T-helper 17 cell (primary cell): ENCODE results near the gene EEF2K. TPM values are rescaled to one million over a fixed set of nuclear protein-coding genes. Genes with fewer than 3 reads are reported as not detected.

ENCODE experiments used
- ATAC-seq: fragments of 150-1000 bp; cut with Tn5 transposase; 2 replicates; pipeline ENCODE4 v1.10.0; 2021; ENCODE audit warnings: mild to moderate bottlenecking, moderate library complexity
- DNase-seq, 3 donors: peaks; one replicate each; pipeline versions ENCODE4 v3.0.0 to v3.0.0-alpha.2; 2020 to 2021
- H3K9me3 ChIP-seq: one replicate; pipeline ENCODE4 v1.7.0; 2013; ENCODE audit warnings: low read length, mild to moderate bottlenecking; ENCODE audit not compliant: control insufficient read depth, poor library complexity, severe bottlenecking
- H3K27ac Mint-ChIP-seq: one replicate; pipeline ENCODE4 v1.8.0; 2022; ENCODE audit warnings: mild to moderate bottlenecking, moderate library complexity, mixed read lengths
- H3K27me3 Mint-ChIP-seq: one replicate; pipeline ENCODE4 v1.8.0; 2022; ENCODE audit warnings: mixed read lengths
- H3K36me3 Mint-ChIP-seq: one replicate; pipeline ENCODE4 v1.8.0; 2022; ENCODE audit warnings: low read depth, mixed read lengths
- H3K4me1 Mint-ChIP-seq: one replicate; pipeline ENCODE4 v1.8.0; 2022; ENCODE audit warnings: mild to moderate bottlenecking, mixed read lengths
- H3K4me3 Mint-ChIP-seq: one replicate; pipeline ENCODE4 v1.8.0; 2022; ENCODE audit warnings: mild to moderate bottlenecking, moderate library complexity, mixed read lengths
- total RNA-seq, 4 donors: library from RNA in 2 of 4; stranded (reverse) in 2 of 4; gene quantifications; one replicate each; pipeline ENCODE4 v1.2.3 and lab custom pipeline; 2022 to 2026

Gene EEF2K
- total RNA-seq, 2 donors from 2014 or later = 14.4 to 14.7 TPM

GRCh38 chr16:22316411-22316811 lies 110.3 kb downstream of the EEF2K start:
- Mint-ChIP-seq H3K4me1 (peaks cover 14% of the 10 kb centered on the region), H3K36me3 (peaks cover 8% of the 10 kb centered on the region), H3K27ac (no peak overlapping the region), H3K27me3 (no peaks in the 10 kb centered on the region), H3K4me3 (peak overlapping the region; percentile 49)
- ATAC-seq (no peak), DNase-seq (no peak)
- no peaks in the 10 kb centered on the region for H3K9me3 ChIP-seq

DNA sequence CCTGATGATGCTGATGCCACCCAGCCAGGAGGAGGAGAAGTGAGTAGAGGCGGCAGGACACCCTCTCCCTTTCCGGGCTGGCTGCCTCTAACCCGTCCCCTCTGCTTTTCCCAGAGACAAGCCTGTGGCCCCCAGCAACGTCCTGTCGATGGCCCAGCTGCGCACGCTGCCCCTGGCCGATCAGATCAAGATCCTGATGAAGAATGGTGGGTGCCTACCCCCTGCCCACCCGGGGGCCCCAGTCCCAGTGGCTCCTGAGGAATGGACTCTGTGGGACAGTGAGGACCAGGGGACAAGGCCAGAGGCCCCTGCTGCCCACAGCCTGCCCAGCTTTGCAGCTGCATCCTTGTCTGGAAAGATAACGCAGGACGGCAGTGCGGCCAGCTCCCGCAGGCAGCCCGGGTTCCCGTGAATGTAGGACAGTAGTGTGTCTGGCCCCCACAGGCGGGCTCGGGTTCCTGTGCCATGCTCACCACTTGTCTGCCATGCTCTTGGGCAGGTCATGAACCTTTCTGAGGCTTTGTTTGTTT lies 111.0 kb downstream of the EEF2K start:
- Mint-ChIP-seq H3K27ac (peak overlapping the region; percentile 45), H3K36me3 (peaks cover 5% of the 10 kb centered on the region), H3K4me1 (peaks cover 11% of the 10 kb centered on the region), H3K4me3 (peak overlapping the region; percentile 56), H3K27me3 (no peaks in the 10 kb centered on the region)
- no peaks in the 10 kb centered on the region for H3K9me3 ChIP-seq
- DNase-seq = no peak
- ATAC-seq = no peak

DNA sequence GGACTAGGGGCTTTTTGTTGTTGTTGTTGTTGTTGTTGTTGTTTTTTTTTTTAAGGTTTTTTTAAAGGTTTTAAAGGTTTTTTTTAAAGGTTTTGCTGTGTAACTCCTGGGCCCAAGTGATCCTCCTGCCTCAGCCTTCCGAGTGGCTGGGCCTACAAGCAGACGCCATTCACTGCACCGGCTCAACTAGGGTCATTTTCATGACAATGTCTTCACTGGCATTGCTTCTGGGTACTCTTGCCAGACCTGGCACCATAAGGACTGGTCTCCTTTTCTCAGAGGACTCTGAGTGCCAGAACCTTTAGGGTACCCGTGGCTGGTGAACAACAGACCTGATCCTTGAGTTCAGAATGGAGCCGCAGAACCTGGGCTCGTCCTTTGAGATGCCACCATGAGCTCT lies 111.5 kb downstream of the EEF2K start:
- H3K9me3 ChIP-seq = no peaks in the 10 kb centered on the region
- Mint-ChIP-seq H3K4me3 (peak overlapping the region; percentile 56), H3K36me3 (peaks cover 5% of the 10 kb centered on the region), H3K4me1 (peaks cover 14% of the 10 kb centered on the region), H3K27me3 (no peaks in the 10 kb centered on the region), H3K27ac (peak overlapping the region; percentile 45)
- ATAC-seq (no peak), DNase-seq (no peak)

GRCh38 chr16:22318690-22319358 lies 112.7 kb downstream of the EEF2K start:
- H3K4me3 Mint-ChIP-seq = no peak overlapping the region
- ATAC-seq (peak; percentile 35), DNase-seq (peak in 2 of 3 donors; percentile 34 to 64)
- H3K4me1 Mint-ChIP-seq = peaks cover 12% of the 10 kb centered on the region
- H3K27ac Mint-ChIP-seq = peak overlapping the region; percentile 45
- H3K9me3 ChIP-seq = no peaks in the 10 kb centered on the region
- peaks cover 2% of the 10 kb centered on the region for H3K36me3 Mint-ChIP-seq
- H3K27me3 Mint-ChIP-seq = no peaks in the 10 kb centered on the region

DNA sequence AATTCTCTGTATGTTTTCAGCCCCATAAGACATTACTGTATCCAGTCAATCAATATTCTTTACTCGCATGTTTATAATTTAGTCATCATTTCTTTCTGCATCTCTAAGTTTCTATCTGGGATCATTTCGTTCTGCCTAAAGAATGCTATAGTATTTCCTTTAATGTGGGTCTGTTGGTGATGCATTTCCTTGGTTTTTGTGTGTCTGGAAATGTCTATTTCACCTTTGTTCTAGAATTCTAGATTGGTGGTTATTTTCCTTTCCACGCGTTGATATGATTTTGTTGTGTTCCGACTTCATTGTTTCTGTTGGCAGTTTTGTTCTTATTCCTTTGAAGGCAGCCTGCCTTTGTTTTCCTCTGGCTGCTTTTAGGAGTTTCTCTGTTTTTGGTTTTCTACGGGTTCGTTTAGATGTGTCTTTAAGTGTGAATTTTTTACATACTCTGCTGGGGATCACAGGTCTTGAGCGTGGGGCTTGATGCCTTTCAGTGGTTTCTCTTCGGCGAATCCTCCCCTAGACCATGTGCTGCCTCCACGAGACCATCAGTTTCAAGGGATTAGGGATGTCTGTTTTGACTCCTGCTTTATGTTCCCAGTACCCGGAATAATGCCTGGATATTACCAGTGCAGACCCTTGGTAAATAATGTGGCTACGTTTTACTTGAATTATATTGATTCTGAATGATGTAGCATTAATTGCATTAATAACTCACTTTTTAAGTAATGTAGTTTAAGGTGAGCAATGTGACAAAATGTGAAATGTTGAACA lies 114.7 kb downstream of the EEF2K start:
- DNase-seq = no peak
- peak overlapping the region; percentile 86 for H3K27ac Mint-ChIP-seq
- no peaks in the 10 kb centered on the region for H3K9me3 ChIP-seq
- H3K4me3 Mint-ChIP-seq = peak overlapping the region; percentile 49
- no peak for ATAC-seq
- H3K27me3 Mint-ChIP-seq = no peaks in the 10 kb centered on the region
- H3K36me3 Mint-ChIP-seq = peaks cover 2% of the 10 kb centered on the region
- peaks cover 12% of the 10 kb centered on the region for H3K4me1 Mint-ChIP-seq

- Mint-ChIP-seq H3K27ac (peak overlapping the region; percentile 86), H3K4me1 (peaks cover 12% of the 10 kb centered on the region), H3K36me3 (peaks cover 2% of the 10 kb centered on the region)
Observed at GRCh38 chr16:22321340-22322001, 115.4 kb downstream of the EEF2K start.

DNA sequence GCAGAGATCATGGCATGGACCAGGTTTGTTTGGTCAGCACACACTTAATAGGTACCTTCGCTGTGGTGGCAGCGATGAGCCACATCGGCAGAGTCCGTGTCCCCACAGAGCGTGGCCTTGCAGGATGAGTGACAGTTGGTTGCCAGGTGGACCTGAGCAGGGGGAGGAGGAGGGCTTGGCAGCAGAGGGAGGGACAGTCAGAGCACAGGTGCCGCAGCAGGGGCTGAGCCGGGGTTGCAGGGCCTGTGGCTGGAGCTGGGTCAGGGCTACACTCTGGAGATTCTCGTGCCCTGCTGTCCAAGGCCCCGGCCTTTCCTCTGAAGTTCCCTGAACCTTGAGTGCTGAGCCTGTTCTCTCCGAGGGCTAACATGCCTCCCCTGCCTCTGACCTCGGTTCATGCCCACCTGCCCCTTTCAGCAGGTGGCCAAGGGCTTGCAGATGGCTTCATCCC lies 116.0 kb downstream of the EEF2K start:
- no peaks in the 10 kb centered on the region for H3K9me3 ChIP-seq
- Mint-ChIP-seq H3K27ac (no peak overlapping the region), H3K36me3 (peaks cover 2% of the 10 kb centered on the region), H3K4me3 (no peak overlapping the region), H3K27me3 (no peaks in the 10 kb centered on the region), H3K4me1 (peaks cover 15% of the 10 kb centered on the region)
- DNase-seq (no peak), ATAC-seq (no peak)

More at GRCh38 chr16:22321340-22322001, 115.4 kb downstream of the EEF2K start:
- no peaks in the 10 kb centered on the region for H3K27me3 Mint-ChIP-seq
- ATAC-seq = peak; percentile 80
- peak; percentile 54 to 60 (median 59) for DNase-seq
- H3K9me3 ChIP-seq = no peaks in the 10 kb centered on the region
- peak overlapping the region; percentile 49 for H3K4me3 Mint-ChIP-seq

GRCh38 chr16:22322741-22323140 lies 116.7 kb downstream of the EEF2K start:
- Mint-ChIP-seq H3K27me3 (no peaks in the 10 kb centered on the region), H3K4me1 (peaks cover 15% of the 10 kb centered on the region), H3K27ac (no peak overlapping the region), H3K36me3 (peaks cover 2% of the 10 kb centered on the region), H3K4me3 (no peak overlapping the region)
- no peak for DNase-seq
- no peaks in the 10 kb centered on the region for H3K9me3 ChIP-seq
- ATAC-seq = no peak

DNA sequence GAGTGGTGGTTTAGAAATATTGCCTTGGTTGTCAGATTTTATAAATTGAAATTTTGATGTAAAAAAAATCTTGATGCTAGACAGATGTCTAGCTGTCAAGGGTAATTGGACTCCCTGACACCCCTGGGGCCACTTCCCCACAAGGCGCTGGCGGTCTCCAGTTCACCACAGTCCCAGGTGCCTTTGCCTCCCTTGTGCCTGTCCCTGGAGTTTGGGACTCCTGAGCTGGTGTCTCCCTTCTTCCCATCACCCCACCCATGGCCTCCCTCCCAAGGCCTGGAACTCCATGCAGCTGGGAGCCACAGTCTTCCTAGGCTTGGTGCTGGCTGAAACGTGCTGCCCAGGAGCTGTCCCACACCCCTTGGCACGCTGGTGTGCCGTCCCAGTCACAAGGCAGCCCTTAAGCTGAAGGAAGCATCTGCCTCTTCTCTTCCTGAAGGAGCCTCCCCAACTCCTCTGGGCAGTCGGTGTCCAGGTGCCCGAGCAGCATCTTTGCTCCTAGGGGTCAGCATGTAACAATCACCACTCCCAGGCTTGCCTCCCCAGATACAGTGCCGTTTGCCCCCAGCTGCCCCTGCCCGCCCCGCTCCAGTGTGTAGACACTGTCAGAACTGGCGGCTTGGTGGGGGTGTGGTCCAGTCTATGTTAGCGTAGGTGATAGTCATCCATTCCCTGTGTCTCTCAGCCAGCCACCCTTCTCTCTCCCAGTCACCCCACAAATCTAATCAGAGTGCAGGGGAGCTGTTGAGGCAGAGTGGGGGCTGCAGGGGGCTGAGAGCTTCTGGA lies 117.3 kb downstream of the EEF2K start:
- Mint-ChIP-seq H3K27me3 (no peaks in the 10 kb centered on the region), H3K36me3 (peaks cover 2% of the 10 kb centered on the region), H3K4me1 (peaks cover 15% of the 10 kb centered on the region), H3K27ac (peak overlapping the region; percentile 32), H3K4me3 (no peak overlapping the region)
- no peaks in the 10 kb centered on the region for H3K9me3 ChIP-seq
- ATAC-seq (no peak), DNase-seq (no peak)

GRCh38 chr16:22323959-22324786 lies 118.1 kb downstream of the EEF2K start:
- Mint-ChIP-seq H3K4me3 (peak overlapping the region; percentile 78), H3K4me1 (peaks cover 15% of the 10 kb centered on the region), H3K27me3 (no peaks in the 10 kb centered on the region), H3K27ac (peak overlapping the region; percentile 80), H3K36me3 (peaks cover 2% of the 10 kb centered on the region)
- DNase-seq = no peak
- no peaks in the 10 kb centered on the region for H3K9me3 ChIP-seq
- ATAC-seq = no peak

DNA sequence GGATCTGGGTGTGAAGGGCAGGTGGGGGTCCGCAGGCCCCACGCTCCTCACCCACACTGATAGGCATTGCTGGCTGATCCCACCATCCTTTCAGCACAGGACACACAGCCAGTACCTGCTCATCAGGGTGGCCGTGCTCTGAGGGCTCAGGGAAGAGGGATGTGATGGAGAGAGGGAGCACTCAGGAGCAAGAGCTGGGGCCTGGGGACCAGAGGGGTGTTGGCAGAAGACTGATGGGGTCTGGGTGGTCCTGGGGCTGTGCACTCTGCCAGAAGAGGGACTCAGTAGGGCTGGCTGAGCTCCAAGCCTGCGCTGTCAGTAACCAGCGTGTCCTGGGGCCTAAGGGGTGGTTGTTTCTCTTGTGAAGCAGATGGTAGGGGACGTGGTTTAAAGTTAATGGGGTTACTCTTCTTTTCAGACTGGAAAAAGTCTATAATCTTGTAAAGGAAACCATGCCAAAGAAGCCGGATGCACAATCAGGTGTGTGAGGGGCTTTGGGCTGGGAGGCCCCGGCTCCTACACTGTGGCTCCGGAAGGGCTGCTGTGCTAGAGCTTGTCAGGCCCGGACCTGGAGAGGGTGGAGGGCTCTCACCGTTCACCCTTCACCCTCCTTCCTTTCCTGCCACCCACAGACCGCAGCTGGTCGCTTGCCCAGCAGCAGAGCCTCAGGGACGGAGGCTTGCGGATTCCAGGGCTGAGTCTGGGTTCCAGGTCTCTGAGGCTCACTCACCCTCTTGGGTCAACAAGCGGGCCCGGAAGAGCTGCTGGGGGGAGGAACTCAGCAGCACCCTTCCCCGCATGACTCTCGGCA lies 118.9 kb downstream of the EEF2K start:
- no peak for DNase-seq
- ATAC-seq = no peak
- H3K4me1 Mint-ChIP-seq = peaks cover 16% of the 10 kb centered on the region
- H3K4me3 Mint-ChIP-seq = peak overlapping the region; percentile 78
- H3K36me3 Mint-ChIP-seq = peaks cover 2% of the 10 kb centered on the region
- H3K27me3 Mint-ChIP-seq = no peaks in the 10 kb centered on the region
- no peaks in the 10 kb centered on the region for H3K9me3 ChIP-seq
- peak overlapping the region; percentile 80 for H3K27ac Mint-ChIP-seq
